Bronchial epithelial cell (primary cell): ENCODE results near the gene ZFP92. TPM values are rescaled to one million over a fixed set of nuclear protein-coding genes. Genes with fewer than 3 reads are reported as not detected.

Experiments used
- DNase-seq: peaks from one replicate; pipeline ENCODE4 v3.0.0-alpha.2; 2010; ENCODE audit warnings: low read depth
- FAIRE-seq: peaks from 2 replicates; lab custom pipeline; 2011; peaks lifted over from hg19 to GRCh38; lab: Jason Lieb, UNC
- H3K27me3 ChIP-seq: 2 replicates; pipeline ENCODE4 v1.5.1; 2011; ENCODE audit warnings: low read length; ENCODE audit not compliant: control insufficient read depth, insufficient read depth
- H3K36me3 ChIP-seq: 2 replicates; pipeline ENCODE4 v1.5.1; 2011; ENCODE audit warnings: low read length; ENCODE audit not compliant: control insufficient read depth, insufficient read depth
- H3K4me3 ChIP-seq: 2 replicates; pipeline ENCODE4 v1.5.1; 2011; ENCODE audit warnings: mild to moderate bottlenecking, low read depth, low read length, control low read depth
- CTCF ChIP-seq: IDR thresholded peaks from 2 replicates; pipeline ENCODE4 v1.5.1; 2011; ENCODE audit warnings: mild to moderate bottlenecking, moderate library complexity, low read length, control low read depth, inconsistent platforms; ENCODE audit not compliant: insufficient read depth, severe bottlenecking
- total RNA-seq: library from RNA; depleted of rRNA; stranded (reverse); fragments of >200 nt; gene quantifications from 2 replicates; pipeline ENCODE4 v1.2.1, GENCODE V29; 2014

ZFP92 gene
- total RNA-seq, 1 donor from 2014 or later, result 0.53 TPM

- no peak for DNase-seq
- Histone ChIP-seq H3K27me3 (peaks cover 6% of the 10 kb centered on the region), H3K36me3 (no peaks in the 10 kb centered on the region), H3K4me3 (no peak overlapping the region)
- no peak for TF ChIP-seq CTCF
- no peak for FAIRE-seq
Observed at GRCh38 chrX:153409414-153410101, 1.7 kb upstream of the ZFP92 start.

- DNase-seq (no peak), FAIRE-seq (no peak)
- Histone ChIP-seq H3K4me3 (no peak overlapping the region), H3K36me3 (no peaks in the 10 kb centered on the region), H3K27me3 (peaks cover 6% of the 10 kb centered on the region)
- no peak for TF ChIP-seq CTCF
Observed at GRCh38 chrX:153410373-153410772, 899 bp upstream of the ZFP92 start.

GRCh38 chrX:153410888-153411254, 401 bp upstream of the ZFP92 start:
- no peak for FAIRE-seq
- H3K36me3 ChIP-seq, result no peaks in the 10 kb centered on the region
- TF ChIP-seq CTCF, result no peak
- H3K4me3 ChIP-seq, result no peak overlapping the region
- H3K27me3 ChIP-seq, result peaks cover 6% of the 10 kb centered on the region
- DNase-seq, result no peak

- TF ChIP-seq CTCF, result no peak
- DNase-seq (peak; percentile 8), FAIRE-seq (no peak)
- Histone ChIP-seq H3K27me3 (peaks cover 6% of the 10 kb centered on the region), H3K36me3 (no peaks in the 10 kb centered on the region), H3K4me3 (peak overlapping the region; percentile 23)
Observed at GRCh38 chrX:153411988-153412574, 809 bp downstream of the ZFP92 start.

- DNase-seq, result no peak
- no peak overlapping the region for H3K4me3 ChIP-seq
- no peak for TF ChIP-seq CTCF
- H3K27me3 ChIP-seq, result peaks cover 6% of the 10 kb centered on the region
- no peak for FAIRE-seq
- H3K36me3 ChIP-seq, result no peaks in the 10 kb centered on the region
Observed at GRCh38 chrX:153412746-153413720, 1.8 kb downstream of the ZFP92 start.
